Colonic mucosa (tissue), 4 donors: ENCODE results near the gene UBE3B. TPM values are rescaled to one million over a fixed set of nuclear protein-coding genes. Genes with fewer than 3 reads are reported as not detected.

ENCODE experiments used
- DNase-seq: peaks from one replicate; pipeline ENCODE4 v3.0.0-alpha.2; 2020
- H3K27ac ChIP-seq: fragments of 200-600 bp; one replicate; pipeline ENCODE4 v1.8.0; 2021
- H3K27me3 ChIP-seq: fragments of 200-600 bp; one replicate; pipeline ENCODE4 v1.8.0; 2021
- H3K36me3 ChIP-seq: fragments of 200-600 bp; one replicate; pipeline ENCODE4 v1.8.0; 2021
- H3K4me1 ChIP-seq: fragments of 200-600 bp; one replicate; pipeline ENCODE4 v1.8.0; 2021; ENCODE audit warnings: mild to moderate bottlenecking
- H3K4me3 ChIP-seq: fragments of 200-600 bp; one replicate; pipeline ENCODE4 v1.8.0; 2021
- H3K9ac ChIP-seq, 2 donors: one replicate each; pipeline ENCODE4 v1.7.0; 2013; ENCODE audit warnings: control low read depth in 2 of 2, low read depth in 2 of 2, low read length in 2 of 2
- H3K9me3 ChIP-seq: fragments of 200-600 bp; one replicate; pipeline ENCODE4 v1.8.0; 2021
- CTCF ChIP-seq: fragments of 200-600 bp; IDR thresholded peaks from one replicate; pipeline ENCODE4 v1.8.0; 2022; ENCODE audit warnings: antibody characterized with exemption, mild to moderate bottlenecking
- intact Hi-C: fragments of 100-400 bp; cut with DNase I; formaldehyde crosslinking; loops from one replicate; pipeline ENCODE4 v1.14.1; 2022
- total RNA-seq, 2 donors: library from RNA; stranded (reverse); fragmentation: NEBNext Ultra II Directional in 1 of 2; extraction: Animal tissue kit (Norgen Biotek cat#: 25700) in 1 of 2; gene quantifications; one replicate each; pipeline ENCODE4 v1.2.1, GENCODE V29; 2021
- donor health status: healthy.
- donor health status: DM: no; HTN: no; CAD: no.
- donor health status: DM: no; HTN: no; CAD: no.

UBE3B gene
- total RNA-seq, 2 donors from 2014 or later = 44.6 to 52.0 TPM

GRCh38 chr12:109523504-109523903 is 46.1 kb downstream of the UBE3B start:
- no peaks in the 10 kb centered on the region for H3K4me1 ChIP-seq
- intact Hi-C loops = loop anchor here (5.0 kb wide), 1 partner anchor 74 kb away; no protein-coding TSS in a partner anchor
- H3K9me3 ChIP-seq = no peaks in the 10 kb centered on the region
- no peak for DNase-seq
- H3K27ac ChIP-seq = no peak overlapping the region
- H3K36me3 ChIP-seq = peaks cover 6% of the 10 kb centered on the region
- TF ChIP-seq CTCF = no peak
- H3K4me3 ChIP-seq = no peak overlapping the region
- no peak overlapping the region for H3K9ac ChIP-seq
- no peaks in the 10 kb centered on the region for H3K27me3 ChIP-seq

GRCh38 chr12:109524466-109525278 is 47.2 kb downstream of the UBE3B start:
- intact Hi-C loops = loop anchor here (5.0 kb wide), 1 partner anchor 73 kb away; no protein-coding TSS in a partner anchor
- Histone ChIP-seq H3K9me3 (no peaks in the 10 kb centered on the region), H3K27me3 (no peaks in the 10 kb centered on the region), H3K4me3 (no peak overlapping the region), H3K4me1 (no peaks in the 10 kb centered on the region), H3K36me3 (peaks cover 6% of the 10 kb centered on the region), H3K27ac (no peak overlapping the region), H3K9ac (no peak overlapping the region)
- no peak for TF ChIP-seq CTCF
- DNase-seq = no peak

- intact Hi-C loops = no loop called here
- H3K4me3 ChIP-seq = no peak overlapping the region
These were observed 47.8 kb downstream of the UBE3B start for GRCh38 chr12:109525279-109525585.

GRCh38 chr12:109527489-109528123 is 50.2 kb downstream of the UBE3B start:
- H3K27me3 ChIP-seq = no peaks in the 10 kb centered on the region
- no peak for TF ChIP-seq CTCF
- no peak overlapping the region for H3K4me3 ChIP-seq
- no peak overlapping the region for H3K9ac ChIP-seq
- H3K36me3 ChIP-seq = peaks cover 6% of the 10 kb centered on the region
- intact Hi-C loops = no loop called here
- no peak overlapping the region for H3K27ac ChIP-seq
- no peaks in the 10 kb centered on the region for H3K4me1 ChIP-seq
- no peak for DNase-seq
- no peaks in the 10 kb centered on the region for H3K9me3 ChIP-seq

More at GRCh38 chr12:109525279-109525585, 47.8 kb downstream of the UBE3B start:
- Histone ChIP-seq H3K4me1 (no peaks in the 10 kb centered on the region), H3K27ac (no peak overlapping the region), H3K36me3 (peaks cover 6% of the 10 kb centered on the region), H3K9me3 (no peaks in the 10 kb centered on the region), H3K9ac (no peak overlapping the region), H3K27me3 (no peaks in the 10 kb centered on the region)
- no peak for DNase-seq
- no peak for TF ChIP-seq CTCF

- no peak for DNase-seq
- intact Hi-C loops = no loop called here
These were observed 52.5 kb downstream of the UBE3B start for GRCh38 chr12:109529691-109530640.

More at GRCh38 chr12:109529691-109530640, 52.5 kb downstream of the UBE3B start:
- Histone ChIP-seq H3K4me1 (no peaks in the 10 kb centered on the region), H3K4me3 (no peak overlapping the region), H3K9ac (no peak overlapping the region), H3K27me3 (no peaks in the 10 kb centered on the region), H3K36me3 (no peaks in the 10 kb centered on the region), H3K9me3 (no peaks in the 10 kb centered on the region), H3K27ac (no peak overlapping the region)
- no peak for TF ChIP-seq CTCF
